ENCODE data around the gene PGLYRP3.

PGLYRP3 gene

DNA sequence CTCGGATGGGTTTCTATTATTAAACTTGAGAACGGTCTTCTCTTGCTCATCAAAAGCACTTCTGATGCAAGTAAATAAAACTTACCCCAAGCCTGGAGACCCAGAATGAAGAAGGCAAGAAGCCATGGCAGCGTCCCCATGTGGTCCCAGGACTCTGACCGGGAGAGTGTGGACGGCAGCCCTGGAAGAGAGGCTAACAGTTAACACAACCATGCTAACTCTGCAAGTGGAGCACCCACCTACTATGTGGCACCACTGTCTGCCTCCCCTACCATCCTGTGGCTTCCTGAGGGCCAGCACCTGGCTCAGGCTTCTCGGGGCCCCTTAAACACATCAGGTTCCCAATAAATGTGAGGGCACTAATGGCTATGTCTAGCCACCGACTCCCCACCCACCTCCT is 2.2 kb downstream of the PGLYRP3 start:
- no peak for DNase-seq

- DNase-seq = no peak
Observed at GRCh38 chr1:153309441-153309840, 3.3 kb downstream of the PGLYRP3 start.

DNA sequence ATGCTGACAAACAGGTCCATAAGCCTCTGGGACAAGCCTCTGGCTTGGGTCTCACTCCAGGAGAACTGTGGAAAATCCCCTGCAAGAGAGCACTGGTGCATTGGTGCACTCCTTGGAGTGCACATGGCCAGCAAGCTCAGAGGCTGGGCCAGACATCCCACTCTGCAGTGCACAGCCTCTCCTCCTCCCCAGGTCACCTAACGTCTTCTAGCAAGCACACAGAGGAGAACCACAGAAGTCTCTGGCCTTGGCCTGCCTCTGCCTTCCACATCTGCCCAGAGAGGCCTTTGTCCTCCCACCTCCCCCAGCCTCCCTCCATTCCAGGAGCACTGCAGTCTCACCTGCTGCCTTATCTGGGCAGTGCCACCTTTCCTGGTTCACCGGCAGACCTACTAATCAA is 4.2 kb downstream of the PGLYRP3 start:
- no peak for DNase-seq

GRCh38 chr1:153307221-153307600 is 5.5 kb downstream of the PGLYRP3 start:
- DNase-seq = no peak

GRCh38 chr1:153306303-153307220 is 6.2 kb downstream of the PGLYRP3 start:
- DNase-seq = no peak

DNA sequence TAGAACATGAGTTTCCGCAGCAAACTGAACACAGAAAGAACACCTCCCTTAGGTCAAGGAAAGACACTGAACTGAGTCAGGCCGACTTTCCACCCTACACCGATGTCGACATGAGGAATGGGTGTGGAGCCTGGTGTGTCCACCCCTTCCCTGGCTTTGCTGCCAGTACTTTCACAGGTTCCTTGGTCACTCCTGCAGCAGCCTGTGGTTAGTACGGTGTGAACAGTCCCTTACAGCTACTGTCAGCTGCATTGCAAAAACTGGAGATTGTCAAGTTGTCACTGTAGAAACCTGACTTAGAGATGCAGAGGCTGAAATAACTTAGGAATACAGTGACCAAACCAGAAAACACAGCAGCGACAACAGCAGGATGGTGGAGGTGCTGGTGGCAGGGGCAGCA is 7.1 kb downstream of the PGLYRP3 start:
- DNase-seq = no peak

DNA sequence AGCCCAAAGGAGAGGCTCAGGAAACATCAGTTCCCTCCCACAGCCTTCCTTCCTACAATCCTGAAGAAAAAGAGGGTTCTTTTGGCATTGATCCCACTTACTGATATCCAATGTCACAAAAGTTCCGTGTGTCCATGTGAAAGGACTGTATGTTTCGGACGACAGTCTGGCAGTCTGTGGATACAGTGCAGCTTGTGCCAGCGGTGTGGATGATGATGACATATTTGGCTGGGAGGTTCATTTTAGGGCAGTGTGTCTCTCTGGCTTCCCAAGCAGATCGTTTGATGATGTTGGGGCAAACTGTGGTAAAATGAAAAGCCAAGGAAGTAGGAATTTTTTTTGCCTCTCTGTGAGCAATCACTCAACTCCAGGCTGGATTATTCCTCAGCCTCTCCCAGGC is 10.4 kb downstream of the PGLYRP3 start:
- no peak for DNase-seq

DNA sequence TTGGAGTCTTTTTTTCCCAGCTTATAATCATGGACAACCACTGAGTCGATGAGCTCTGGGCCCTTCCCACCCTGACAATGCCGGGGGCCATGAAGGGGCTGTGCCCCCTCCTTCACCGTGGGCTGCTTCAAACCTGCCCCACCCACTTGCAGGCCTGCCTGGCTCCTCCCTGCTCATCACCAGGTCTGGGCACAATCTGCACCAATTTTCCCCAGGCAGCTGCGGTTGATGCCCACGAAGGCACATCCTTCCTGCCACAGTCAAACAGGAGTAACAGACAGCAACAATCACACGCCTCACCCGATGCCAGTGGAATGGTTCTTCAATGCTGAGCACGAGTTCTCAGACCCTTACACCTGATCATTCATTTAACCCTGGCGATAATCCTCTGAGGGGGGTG is 18.9 kb downstream of the PGLYRP3 start:
- no peak for DNase-seq

GRCh38 chr1:153293480-153293775 is 19.3 kb downstream of the PGLYRP3 start:
- DNase-seq = no peak

DNA sequence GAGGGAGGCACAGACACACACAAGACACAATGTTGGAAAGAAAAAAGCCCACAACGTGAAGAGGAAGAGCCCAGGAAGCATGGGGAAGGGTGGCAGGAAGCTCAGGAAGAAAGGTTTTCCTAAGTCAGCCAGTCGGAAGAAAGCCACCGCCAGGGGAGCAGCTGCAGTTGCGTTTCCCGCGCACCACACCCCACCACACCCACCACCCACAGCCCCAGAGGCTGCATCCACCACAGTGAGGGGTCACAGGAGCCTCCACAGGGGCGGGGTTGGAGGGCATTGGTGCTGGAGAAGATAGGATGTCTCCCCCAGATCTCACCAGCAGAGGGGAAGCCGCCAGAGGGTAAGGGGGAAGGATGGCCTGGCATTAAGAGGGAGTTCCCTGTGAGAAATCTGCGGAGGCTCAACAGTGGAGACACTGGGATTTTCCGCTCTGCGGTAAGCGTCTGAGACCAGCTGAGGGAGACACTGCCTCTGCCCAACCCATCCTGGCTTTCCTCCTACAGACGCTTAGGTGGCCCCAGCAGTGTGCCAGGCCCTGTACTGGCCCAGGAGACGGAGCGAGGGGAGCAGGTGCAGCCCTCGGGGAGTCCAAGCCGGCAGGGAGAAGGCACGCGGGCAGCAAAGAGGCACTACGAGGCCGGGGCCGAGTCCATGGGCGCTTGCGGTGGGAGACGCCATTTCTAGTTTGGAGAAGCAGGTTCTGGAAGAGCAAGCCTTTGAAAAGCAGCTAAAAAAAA is 19.8 kb downstream of the PGLYRP3 start:
- peak; percentile 39 for DNase-seq

- no peak for DNase-seq
Observed at GRCh38 chr1:153292185-153292584, 20.6 kb downstream of the PGLYRP3 start.

DNA sequence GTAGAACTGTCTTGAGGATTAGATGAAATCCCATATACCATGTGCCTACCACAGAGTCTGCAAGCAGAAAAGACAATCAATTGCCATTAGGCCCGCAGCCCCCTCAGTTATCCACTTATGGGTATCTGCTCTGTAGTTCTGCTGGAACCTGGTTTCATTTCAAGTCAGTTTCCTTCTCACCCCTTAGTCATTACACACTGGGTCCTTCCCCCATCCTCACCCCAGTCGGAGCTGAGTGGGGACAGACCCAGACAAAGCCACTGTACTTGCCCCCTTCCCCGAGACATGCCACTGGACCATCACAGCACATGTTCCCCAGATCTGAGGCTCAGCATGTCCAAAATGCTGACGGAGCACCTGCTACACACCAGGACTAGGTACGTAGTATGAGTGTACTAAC is 21.2 kb downstream of the PGLYRP3 start:
- no peak for DNase-seq

GRCh38 chr1:153288634-153289275 is 24.0 kb downstream of the PGLYRP3 start:
- DNase-seq = peak; percentile 55

DNA sequence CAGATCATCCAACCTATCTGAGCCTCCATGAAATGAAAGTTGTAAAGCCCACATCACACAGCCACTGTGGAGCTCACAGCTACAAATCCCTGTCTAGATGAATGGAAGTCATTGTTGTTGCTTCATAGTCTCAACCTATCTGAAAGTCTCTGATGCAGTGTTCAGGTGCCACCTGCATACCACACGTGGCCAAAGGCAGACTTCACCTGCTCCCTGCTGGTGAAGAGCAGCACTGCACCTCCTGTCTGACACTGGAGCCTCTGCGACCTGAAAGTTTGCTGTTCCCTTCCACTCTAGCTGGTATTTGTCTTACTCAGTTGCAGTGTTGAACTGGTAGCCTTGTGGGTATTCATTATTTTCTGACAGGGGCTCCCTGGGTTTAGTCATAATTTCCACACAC is 34.9 kb downstream of the PGLYRP3 start:
- peak; percentile 43 for DNase-seq

DNA sequence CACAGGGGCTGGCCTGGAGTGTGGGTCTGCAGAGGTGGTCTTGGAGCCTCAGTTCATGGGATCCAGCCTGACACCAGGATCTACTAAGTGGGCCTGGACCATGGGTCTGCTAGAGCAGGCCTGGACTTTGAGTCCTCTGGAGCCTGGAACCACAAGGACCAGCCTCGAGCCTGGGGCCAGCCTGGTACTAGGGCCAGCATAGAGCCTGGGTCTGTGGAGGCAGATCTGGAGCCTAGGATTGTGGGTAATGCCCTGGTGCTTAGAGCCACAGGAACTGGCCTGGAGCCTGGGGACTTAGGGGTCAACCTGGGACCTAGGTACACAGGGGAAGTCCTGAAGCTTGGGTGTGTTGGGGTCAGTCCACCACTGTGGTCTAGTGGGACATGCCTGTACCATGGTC is 40.6 kb downstream of the PGLYRP3 start:
- DNase-seq = no peak

GRCh38 chr1:153271711-153272110 is 41.0 kb downstream of the PGLYRP3 start:
- DNase-seq = no peak

DNA sequence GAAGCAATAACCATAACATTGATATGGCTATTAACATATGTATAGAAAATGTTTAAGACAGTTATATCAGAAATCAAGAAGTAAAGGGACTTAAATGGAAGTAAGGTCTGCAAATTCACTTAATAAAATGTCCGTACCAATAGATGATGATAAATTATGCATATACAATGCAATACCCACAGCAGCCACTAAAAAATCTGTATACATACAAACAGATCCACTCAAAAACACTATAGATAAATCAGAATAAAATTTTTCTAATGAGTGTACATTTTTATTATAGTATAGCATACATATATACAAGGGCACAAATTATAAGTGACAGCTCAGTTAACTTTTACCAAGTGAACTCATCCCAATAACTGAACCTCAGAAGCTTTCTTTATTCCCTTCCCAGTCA is 47.3 kb downstream of the PGLYRP3 start:
- DNase-seq = no peak

DNA sequence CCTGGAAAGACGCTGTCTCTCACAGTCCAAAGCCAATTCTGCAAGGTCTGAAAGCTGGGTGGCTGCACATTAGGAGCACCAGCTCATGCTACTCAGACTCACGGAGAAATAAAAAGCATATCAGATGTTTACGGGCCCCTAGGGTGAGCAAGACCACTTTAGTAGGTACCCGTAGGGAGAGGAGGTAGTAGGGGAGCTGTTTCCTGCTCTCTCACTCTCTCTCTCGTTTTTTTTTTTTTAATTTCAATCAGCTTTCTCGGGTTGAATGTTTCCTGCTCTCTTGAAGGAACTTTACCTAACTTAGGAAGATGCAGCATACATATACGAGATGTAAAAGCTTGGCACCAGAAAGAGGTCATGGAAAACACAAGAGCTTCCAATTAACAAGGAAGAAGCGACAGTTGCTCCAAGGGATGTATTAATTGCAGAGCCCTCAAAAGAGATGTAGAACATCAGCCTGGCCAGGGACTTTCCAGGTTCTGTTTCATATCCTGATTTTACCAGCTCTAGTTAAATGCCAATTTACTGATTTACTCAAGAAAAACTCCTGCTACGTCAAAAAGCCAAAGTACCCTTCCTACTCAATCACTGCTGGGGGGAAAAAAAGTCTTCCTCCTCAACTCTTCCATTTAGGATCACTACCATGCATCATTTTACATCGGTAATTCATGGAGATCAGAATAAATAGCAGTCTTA is 50.1 kb downstream of the PGLYRP3 start:
- DNase-seq = no peak

GRCh38 chr1:153262070-153262366 is 50.7 kb downstream of the PGLYRP3 start:
- no peak for DNase-seq

DNA sequence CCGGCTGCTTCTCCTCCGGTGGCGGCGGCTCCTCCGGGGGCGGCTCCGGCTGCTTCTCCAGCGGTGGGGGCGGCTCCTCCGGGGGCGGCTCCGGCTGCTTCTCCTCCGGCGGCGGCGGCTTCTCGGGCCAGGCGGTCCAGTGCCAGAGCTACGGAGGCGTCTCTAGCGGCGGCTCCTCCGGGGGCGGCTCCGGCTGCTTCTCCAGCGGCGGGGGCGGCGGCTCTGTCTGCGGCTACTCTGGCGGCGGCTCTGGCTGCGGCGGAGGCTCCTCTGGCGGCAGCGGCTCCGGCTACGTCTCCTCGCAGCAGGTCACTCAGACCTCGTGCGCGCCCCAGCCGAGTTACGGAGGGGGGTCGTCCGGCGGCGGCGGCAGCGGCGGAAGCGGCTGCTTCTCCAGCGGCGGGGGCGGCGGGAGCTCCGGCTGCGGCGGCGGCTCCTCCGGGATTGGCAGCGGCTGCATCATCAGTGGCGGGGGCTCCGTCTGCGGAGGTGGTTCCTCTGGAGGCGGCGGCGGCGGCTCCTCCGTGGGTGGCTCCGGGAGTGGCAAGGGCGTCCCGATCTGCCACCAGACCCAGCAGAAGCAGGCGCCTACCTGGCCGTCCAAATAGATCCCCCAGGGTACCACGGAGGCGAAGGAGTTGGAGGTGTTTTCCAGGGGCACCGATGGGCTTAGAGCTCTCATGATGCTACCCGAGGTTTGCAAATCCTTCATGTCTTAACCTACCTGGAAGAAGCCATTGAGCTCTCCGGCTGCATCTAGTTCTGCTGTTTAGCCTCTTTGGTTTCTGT is 51.3 kb downstream of the PGLYRP3 start:
- peak; percentile 71 for DNase-seq

DNA sequence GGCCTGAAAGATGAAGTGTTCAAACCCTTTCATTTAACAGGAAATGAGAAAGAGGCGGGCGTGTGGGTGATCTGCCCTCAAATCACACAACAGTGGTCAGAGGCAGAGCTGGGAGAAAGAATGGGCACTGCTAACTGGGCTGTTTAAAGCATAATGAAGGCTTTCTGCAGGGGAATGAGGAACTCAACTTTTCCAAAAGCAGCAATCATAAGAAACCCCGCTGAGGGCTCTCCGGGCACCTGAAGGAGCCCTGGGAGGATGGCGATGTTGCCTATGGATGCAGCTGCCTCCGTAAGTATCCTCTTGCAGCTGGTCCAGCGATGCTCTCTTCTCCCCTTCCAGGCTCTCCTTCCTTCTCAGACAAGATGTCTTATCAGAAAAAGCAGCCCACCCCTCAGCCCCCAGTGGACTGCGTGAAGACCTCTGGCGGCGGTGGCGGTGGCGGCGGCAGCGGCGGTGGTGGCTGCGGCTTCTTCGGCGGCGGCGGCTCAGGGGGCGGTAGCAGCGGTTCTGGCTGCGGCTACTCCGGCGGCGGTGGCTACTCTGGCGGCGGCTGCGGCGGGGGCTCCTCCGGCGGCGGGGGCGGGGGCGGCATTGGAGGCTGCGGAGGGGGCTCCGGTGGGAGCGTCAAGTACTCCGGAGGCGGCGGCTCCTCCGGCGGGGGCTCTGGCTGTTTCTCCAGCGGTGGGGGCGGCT is 52.0 kb downstream of the PGLYRP3 start:
- peak; percentile 49 for DNase-seq

GRCh38 chr1:153259387-153259786 is 53.4 kb downstream of the PGLYRP3 start, which contains the start of gene LORICRIN:
Gene LORICRIN, plus strand, starts transcription at chr1:153259687. Its CDS starts 1,263 bp downstream, at chr1:153260950.
- DNase-seq = no peak

Data from NCI-H69 (cell line).